Body of pancreas (tissue), 4 donors: ENCODE data around the gene TMPRSS9. TPM values are rescaled to one million over a fixed set of nuclear protein-coding genes. Genes with fewer than 3 reads are reported as not detected.

Source experiments
- ATAC-seq: fragments of 150-250 bp; one replicate; pipeline ENCODE4 v1.9.1; 2016
- DNase-seq, 4 donors: peaks; one replicate each; pipeline ENCODE4 v3.0.0-alpha.2; 2019
- H3K27ac ChIP-seq, 4 donors: fragments of 200-600 bp; sonication (generic); 1 replicate in 3 of 4; 2 replicates in 1 of 4; pipeline versions ENCODE4 v1.5.1 to v1.6.1; 2016 to 2019; ENCODE audit warnings: mild to moderate bottlenecking in 1 of 4, mixed read lengths in 1 of 4, moderate library complexity in 1 of 4
- H3K27me3 ChIP-seq, 2 donors: fragments of 200-600 bp; sonication (generic); one replicate each; pipeline ENCODE4 v1.6.0; 2016; ENCODE audit warnings: mild to moderate bottlenecking in 1 of 2
- H3K36me3 ChIP-seq, 2 donors: fragments of 200-600 bp; sonication (generic); replicated peaks in 1 of 2; 2 replicates each; pipeline ENCODE4 v1.5.1; 2016; ENCODE audit warnings: low read depth in 2 of 2; ENCODE audit not compliant: insufficient read depth in 1 of 2
- H3K4me1 ChIP-seq: fragments of 200-600 bp; sonication (generic); one replicate; pipeline ENCODE4 v1.6.0; 2016
- H3K4me3 ChIP-seq, 2 donors: fragments of 200-600 bp; sonication (generic); 1 replicate in 1 of 2; 2 replicates in 1 of 2; pipeline ENCODE4 v1.5.1; 2016 to 2019
- H3K9me3 ChIP-seq, 3 donors: fragments of 200-600 bp; sonication (generic); 1 replicate in 2 of 3; 2 replicates in 1 of 3; pipeline ENCODE4 v1.5.1; 2016
- POLR2A ChIP-seq, 3 donors: fragments of 450-650 bp; IDR thresholded peaks; one replicate each; pipeline ENCODE4 v1.6.1; 2016; ENCODE audit warnings: antibody characterized with exemption in 3 of 3, mild to moderate bottlenecking in 2 of 3
- WGBS, 2 donors: methylation state at CpG; one replicate each; pipeline ENCODE4 v1.1.5; 2017; 5-methylcytosine and 5-hydroxymethylcytosine counted together
- intact Hi-C: fragments of 100-400 bp; cut with DNase I; formaldehyde crosslinking; loops from one replicate; pipeline ENCODE4 v1.15.1; 2023
- total RNA-seq, 2 donors: library from RNA; depleted of rRNA; stranded (reverse); fragments of >200 nt; gene quantifications; one replicate each; pipeline ENCODE4 v1.1.0, GENCODE V29; 2016
- TF ChIP-seq, protein P1 (sequence below), 7 experiments: fragments of 450-650 bp in 4 of 7; fragments of 200-600 bp in 3 of 7; sonication (generic) in 3 of 7; IDR thresholded peaks; one replicate each; pipeline ENCODE4 v1.5.1; 2016 to 2019; ENCODE audit warnings: antibody characterized with exemption in 7 of 7

Gene TMPRSS9
- total RNA-seq, 2 donors from 2014 or later, result not detected

DNA sequence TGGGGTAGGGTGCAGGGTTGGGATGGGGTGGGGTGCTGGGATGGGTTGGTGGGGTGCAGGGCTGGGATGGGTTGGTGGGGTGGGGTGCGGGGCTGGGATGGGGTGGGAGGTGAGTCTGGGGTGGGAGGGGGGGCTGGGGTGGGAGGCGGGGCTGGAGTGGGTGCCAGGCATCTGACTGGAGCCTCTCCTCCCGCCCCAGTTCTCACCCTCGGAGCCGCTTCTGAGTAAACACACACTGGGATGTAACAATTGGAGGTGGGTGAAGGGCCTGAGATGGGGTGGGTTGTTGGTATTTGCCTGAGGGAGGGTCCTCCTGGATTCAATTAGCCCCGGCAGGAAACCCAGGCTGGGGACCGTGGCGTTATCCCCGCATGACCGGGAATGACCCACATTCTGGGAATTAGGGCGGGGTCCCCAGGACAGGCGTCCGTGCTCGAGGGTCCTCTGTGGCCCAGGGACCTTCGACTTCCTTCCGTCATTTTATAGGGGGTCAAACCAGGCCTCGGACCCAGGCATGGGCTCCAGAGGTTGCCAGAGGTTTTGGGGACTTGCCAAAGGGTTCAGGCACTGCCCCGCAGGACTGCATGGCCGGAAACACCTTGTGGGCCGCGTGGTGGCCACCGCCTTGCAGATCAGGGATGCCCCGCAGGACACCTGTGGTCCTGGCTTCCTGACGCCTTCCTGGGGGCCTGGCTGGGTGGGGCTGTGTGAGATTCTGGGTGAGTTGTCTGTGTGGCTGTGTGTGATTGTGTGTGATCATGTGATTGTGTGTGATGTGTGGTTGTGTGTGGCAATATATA, 1.4 kb downstream of the TMPRSS9 start:
- no peak overlapping the region for H3K27ac ChIP-seq
- 14 to 22% methylated on average over 11 to 16 of the region's 24 CpGs for WGBS, 2 donors
- TF ChIP-seq POLR2A (IDR thresholded peaks at IDR 0.05), result no peak
- TF ChIP-seq, protein P1, sequence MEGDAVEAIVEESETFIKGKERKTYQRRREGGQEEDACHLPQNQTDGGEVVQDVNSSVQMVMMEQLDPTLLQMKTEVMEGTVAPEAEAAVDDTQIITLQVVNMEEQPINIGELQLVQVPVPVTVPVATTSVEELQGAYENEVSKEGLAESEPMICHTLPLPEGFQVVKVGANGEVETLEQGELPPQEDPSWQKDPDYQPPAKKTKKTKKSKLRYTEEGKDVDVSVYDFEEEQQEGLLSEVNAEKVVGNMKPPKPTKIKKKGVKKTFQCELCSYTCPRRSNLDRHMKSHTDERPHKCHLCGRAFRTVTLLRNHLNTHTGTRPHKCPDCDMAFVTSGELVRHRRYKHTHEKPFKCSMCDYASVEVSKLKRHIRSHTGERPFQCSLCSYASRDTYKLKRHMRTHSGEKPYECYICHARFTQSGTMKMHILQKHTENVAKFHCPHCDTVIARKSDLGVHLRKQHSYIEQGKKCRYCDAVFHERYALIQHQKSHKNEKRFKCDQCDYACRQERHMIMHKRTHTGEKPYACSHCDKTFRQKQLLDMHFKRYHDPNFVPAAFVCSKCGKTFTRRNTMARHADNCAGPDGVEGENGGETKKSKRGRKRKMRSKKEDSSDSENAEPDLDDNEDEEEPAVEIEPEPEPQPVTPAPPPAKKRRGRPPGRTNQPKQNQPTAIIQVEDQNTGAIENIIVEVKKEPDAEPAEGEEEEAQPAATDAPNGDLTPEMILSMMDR (IDR thresholded peaks at IDR 0.05), result no peak
- H3K36me3 ChIP-seq, result no peaks in the 10 kb centered on the region
- intact Hi-C loops, result no loop called here
- no peak for DNase-seq
- H3K4me1 ChIP-seq, result no peaks in the 10 kb centered on the region
- ATAC-seq, result no peak
- peaks cover 0 to 10% of the 10 kb centered on the region in 2 donors for H3K27me3 ChIP-seq
- no peak overlapping the region for H3K4me3 ChIP-seq
- no peaks in the 10 kb centered on the region for H3K9me3 ChIP-seq

DNA sequence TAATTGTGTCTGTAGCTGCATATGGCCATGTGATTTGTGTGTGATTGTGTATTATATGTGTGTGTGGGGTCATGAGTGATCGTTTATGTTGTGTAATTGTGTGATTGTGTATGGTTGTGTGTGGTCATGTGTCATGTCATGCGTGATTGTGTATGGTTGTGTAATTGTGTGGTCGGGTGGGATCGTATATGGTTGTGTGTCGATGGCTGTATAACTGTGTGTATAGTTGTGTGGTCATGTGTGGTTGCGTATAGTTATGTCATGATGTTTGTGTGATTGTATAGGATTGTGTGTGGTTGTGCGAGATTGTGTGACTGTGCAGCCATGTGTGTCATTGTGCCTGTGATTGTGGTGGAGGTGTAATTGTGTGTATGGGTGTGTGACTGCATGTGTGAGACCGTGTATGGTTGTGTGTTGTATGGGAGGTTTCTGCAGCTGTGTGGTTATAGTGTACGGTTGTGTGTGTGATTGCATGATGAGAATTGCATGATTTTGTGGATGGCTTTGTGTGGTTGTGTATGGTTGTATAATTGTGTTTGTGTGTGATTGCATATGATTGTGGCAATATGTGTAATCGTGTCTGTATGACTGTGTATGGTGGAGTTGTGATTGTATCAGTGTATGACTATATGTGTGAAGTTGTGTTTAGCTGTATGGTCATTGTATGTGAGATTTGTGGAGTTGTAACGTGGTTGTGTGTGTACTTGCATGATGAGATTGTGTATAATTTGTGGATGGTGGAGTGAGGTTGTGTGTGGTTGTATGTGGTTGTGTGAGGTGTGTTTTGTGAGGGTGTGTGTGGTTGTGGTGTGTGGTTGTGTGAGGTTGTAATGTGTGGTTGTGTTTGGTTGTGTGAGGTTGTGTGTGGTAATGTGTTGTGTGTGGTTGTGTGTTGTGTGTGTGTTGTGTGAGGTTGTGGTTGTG, 2.2 kb downstream of the TMPRSS9 start:
- Histone ChIP-seq H3K9me3 (no peaks in the 10 kb centered on the region), H3K27ac (no peak overlapping the region), H3K4me3 (no peak overlapping the region), H3K36me3 (no peaks in the 10 kb centered on the region), H3K27me3 (peaks cover 0 to 10% of the 10 kb centered on the region in 2 donors), H3K4me1 (no peaks in the 10 kb centered on the region)
- no peak for TF ChIP-seq POLR2A (IDR thresholded peaks at IDR 0.05)
- TF ChIP-seq, protein P1 (IDR thresholded peaks at IDR 0.05), result no peak
- ATAC-seq (no peak), DNase-seq (no peak)
- WGBS, 2 donors, result 75 to 77% methylated on average over 11 of the region's 11 CpGs
- intact Hi-C loops, result no loop called here

DNA sequence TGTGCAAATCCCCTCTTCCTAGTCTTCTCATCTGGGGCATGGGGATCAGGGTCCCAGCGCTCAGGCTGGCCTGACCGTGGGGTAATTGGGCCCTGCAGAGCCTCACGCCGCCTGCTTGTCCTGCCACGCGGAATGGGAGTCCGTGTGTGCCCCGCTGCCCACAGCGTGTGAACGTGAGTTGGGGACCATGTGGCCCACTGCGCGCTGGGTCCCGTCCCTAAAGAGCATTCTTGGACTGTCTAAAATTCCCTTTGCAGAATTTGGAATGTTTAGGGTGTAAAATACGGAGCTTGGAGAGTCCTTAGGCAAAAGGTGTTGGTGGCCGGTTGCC, 2.9 kb downstream of the TMPRSS9 start:
- DNase-seq (no peak), ATAC-seq (no peak)
- Histone ChIP-seq H3K9me3 (no peaks in the 10 kb centered on the region), H3K4me3 (no peak overlapping the region), H3K36me3 (no peaks in the 10 kb centered on the region), H3K27me3 (peaks cover 0 to 10% of the 10 kb centered on the region in 2 donors), H3K4me1 (no peaks in the 10 kb centered on the region), H3K27ac (no peak overlapping the region)
- intact Hi-C loops, result no loop called here
- WGBS, 2 donors, result 72 to 81% methylated on average over 8 to 15 of the region's 15 CpGs
- no peak for TF ChIP-seq POLR2A (IDR thresholded peaks at IDR 0.05)
- TF ChIP-seq, protein P1 (IDR thresholded peaks at IDR 0.05), result no peak

DNA sequence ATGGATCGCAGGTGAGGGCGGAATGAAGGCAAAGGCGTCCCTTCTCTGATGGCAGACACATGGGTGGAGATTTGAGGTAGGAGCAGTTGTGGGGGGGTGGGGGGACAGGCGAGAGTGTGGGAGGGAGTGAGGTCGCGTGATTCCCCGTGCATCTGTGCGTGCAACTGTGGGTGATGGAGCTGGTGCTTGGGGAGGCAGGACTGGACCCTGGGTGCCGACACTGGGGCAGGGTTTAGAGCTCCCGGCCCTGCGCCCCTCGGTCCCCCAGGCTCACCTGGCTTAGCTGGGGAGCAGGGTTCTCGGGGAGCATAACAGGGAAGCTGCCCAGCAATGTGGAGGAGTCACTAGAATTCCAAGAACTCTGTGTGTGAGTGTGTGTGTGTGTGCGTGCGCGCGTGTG, 3.4 kb downstream of the TMPRSS9 start:
- Histone ChIP-seq H3K4me1 (no peaks in the 10 kb centered on the region), H3K36me3 (no peaks in the 10 kb centered on the region), H3K27me3 (peaks cover 0 to 10% of the 10 kb centered on the region in 2 donors), H3K4me3 (no peak overlapping the region), H3K9me3 (no peaks in the 10 kb centered on the region), H3K27ac (no peak overlapping the region)
- 61 to 65% methylated on average over 12 to 16 of the region's 17 CpGs for WGBS, 2 donors
- no peak for ATAC-seq
- intact Hi-C loops, result no loop called here
- no peak for DNase-seq
- TF ChIP-seq, protein P1 (IDR thresholded peaks at IDR 0.05), result no peak
- TF ChIP-seq POLR2A (IDR thresholded peaks at IDR 0.05), result no peak
